Type B pancreatic cell (in vitro differentiated cells): Measurements from ENCODE around the gene SNCB. TPM values are rescaled to one million over a fixed set of nuclear protein-coding genes. Genes with fewer than 3 reads are reported as not detected.

ENCODE experiments used
- DNase-seq: peaks from one replicate; pipeline ENCODE4 v3.0.0; 2021; ENCODE audit warnings: mixed read lengths; ENCODE audit not compliant: unreplicated experiment; ENCODE audit errors: extremely low spot score
- H3K27ac Mint-ChIP-seq: 2 replicates; pipeline ENCODE4 v1.8.0; 2021; ENCODE audit warnings: mild to moderate bottlenecking, mixed read lengths
- H3K27me3 Mint-ChIP-seq: 2 replicates; pipeline ENCODE4 v1.8.0; 2021; ENCODE audit warnings: mixed read lengths
- H3K36me3 Mint-ChIP-seq: 2 replicates; pipeline ENCODE4 v1.8.0; 2021; ENCODE audit warnings: mixed read lengths
- H3K4me1 Mint-ChIP-seq: one replicate; pipeline ENCODE4 v1.8.0; 2021; ENCODE audit warnings: mixed read lengths; ENCODE audit not compliant: unreplicated experiment
- H3K4me3 Mint-ChIP-seq: 2 replicates; pipeline ENCODE4 v1.8.0; 2021; ENCODE audit warnings: mild to moderate bottlenecking, mixed read lengths
- H3K9me3 Mint-ChIP-seq: 2 replicates; pipeline ENCODE4 v1.8.0; 2021; ENCODE audit warnings: mixed read lengths
- CTCF ChIP-seq: fragments of 200-600 bp; sonication (generic); conservative IDR thresholded peaks from 2 replicates; pipeline ENCODE4 v1.5.0; 2021; ENCODE audit warnings: antibody characterized with exemption, mild to moderate bottlenecking
- total RNA-seq: library from RNA; stranded (reverse); gene quantifications from 2 replicates; pipeline ENCODE4 v1.2.1, GENCODE V29; 2021; ENCODE audit warnings: low replicate concordance

The SNCB gene
- total RNA-seq, 1 donor from 2014 or later: 0.97 TPM

GRCh38 chr5:176654856-176655255, 24.5 kb upstream of the SNCB start:
- TF ChIP-seq CTCF: no peak
- H3K4me3 Mint-ChIP-seq: no peak overlapping the region
- no peak overlapping the region for H3K27ac Mint-ChIP-seq
- H3K27me3 Mint-ChIP-seq: no peaks in the 10 kb centered on the region
- peaks cover 20% of the 10 kb centered on the region for H3K4me1 Mint-ChIP-seq
- no peaks in the 10 kb centered on the region for H3K9me3 Mint-ChIP-seq
- no peak for DNase-seq
- H3K36me3 Mint-ChIP-seq: peaks cover 5% of the 10 kb centered on the region

GRCh38 chr5:176653401-176654385, 23.4 kb upstream of the SNCB start:
- peaks cover 5% of the 10 kb centered on the region for H3K36me3 Mint-ChIP-seq
- H3K27me3 Mint-ChIP-seq: no peaks in the 10 kb centered on the region
- H3K4me3 Mint-ChIP-seq: no peak overlapping the region
- TF ChIP-seq CTCF: no peak
- H3K4me1 Mint-ChIP-seq: peaks cover 21% of the 10 kb centered on the region
- H3K9me3 Mint-ChIP-seq: no peaks in the 10 kb centered on the region
- no peak overlapping the region for H3K27ac Mint-ChIP-seq
- DNase-seq: no peak

GRCh38 chr5:176652136-176652535, 21.8 kb upstream of the SNCB start:
- Mint-ChIP-seq H3K4me1 (peaks cover 21% of the 10 kb centered on the region), H3K27ac (no peak overlapping the region), H3K36me3 (peaks cover 5% of the 10 kb centered on the region), H3K4me3 (no peak overlapping the region), H3K9me3 (no peaks in the 10 kb centered on the region), H3K27me3 (no peaks in the 10 kb centered on the region)
- no peak for DNase-seq
- no peak for TF ChIP-seq CTCF

GRCh38 chr5:176651472-176651980, 21.2 kb upstream of the SNCB start:
- no peak overlapping the region for H3K27ac Mint-ChIP-seq
- H3K4me1 Mint-ChIP-seq: peaks cover 25% of the 10 kb centered on the region
- TF ChIP-seq CTCF: no peak
- H3K27me3 Mint-ChIP-seq: no peaks in the 10 kb centered on the region
- H3K9me3 Mint-ChIP-seq: no peaks in the 10 kb centered on the region
- no peak overlapping the region for H3K4me3 Mint-ChIP-seq
- H3K36me3 Mint-ChIP-seq: peaks cover 5% of the 10 kb centered on the region
- DNase-seq: no peak

GRCh38 chr5:176650354-176650884, 20.1 kb upstream of the SNCB start:
- peaks cover 5% of the 10 kb centered on the region for H3K36me3 Mint-ChIP-seq
- TF ChIP-seq CTCF: no peak
- H3K9me3 Mint-ChIP-seq: no peaks in the 10 kb centered on the region
- no peak for DNase-seq
- H3K4me3 Mint-ChIP-seq: no peak overlapping the region
- no peaks in the 10 kb centered on the region for H3K27me3 Mint-ChIP-seq
- H3K4me1 Mint-ChIP-seq: peaks cover 26% of the 10 kb centered on the region
- H3K27ac Mint-ChIP-seq: no peak overlapping the region
